HCT116 (cell line): Measurements from ENCODE around the gene KIF26B. TPM values are rescaled to one million over a fixed set of nuclear protein-coding genes. Genes with fewer than 3 reads are reported as not detected.

ENCODE experiments used
- ATAC-seq: fragments of 200-7000 bp; cut with Tn5 transposase; 2 replicates; pipeline ENCODE4 v1.9.1; 2020; ENCODE audit warnings: mild to moderate bottlenecking, moderate library complexity
- BruUV-seq: library from RNA; stranded (reverse); fragments of 400-500 nt; replicated peaks from 2 replicates; lab custom pipeline; 2021; lab: Mats Ljungman, UMichigan
- CTCF ChIA-PET: fragments of 300-600 bp; sonication (Branson Sonifier 250); formaldehyde crosslinking; loops from one replicate; lab custom pipeline; 2021; ENCODE audit warnings: antibody characterized with exemption; lab: Charles Lee
- POLR2A ChIA-PET: fragments of 300-600, 350-600 bp; sonication (Branson Sonifier 250); formaldehyde crosslinking; loops from one replicate; lab custom pipeline; 2021; ENCODE audit warnings: antibody characterized with exemption; lab: Charles Lee
- RAD21 ChIA-PET, 2 experiments: fragments of 300-600 bp; sonication (Branson Sonifier 250); formaldehyde crosslinking; loops; one replicate each; lab custom pipeline; 2023; ENCODE audit warnings: low total read pairs in 2 of 2; ENCODE audit not compliant: uncharacterized antibody in 2 of 2, unreplicated experiment in 2 of 2, low non-redundant PET in 1 of 2; lab: Charles Lee
- DNase-seq: peaks from one replicate; pipeline ENCODE4 v3.0.0-alpha.2; 2010; ENCODE audit warnings: low read depth, low spot score
- H2AFZ ChIP-seq: fragments of 200-600 bp; shearing (Covaris generic), sonication (generic); 2 replicates; pipeline ENCODE4 v1.6.1; 2017; ENCODE audit warnings: low read depth, mixed run types, mixed read lengths, antibody characterized with exemption, low read length; ENCODE audit not compliant: poor library complexity, severe bottlenecking
- H3K27ac ChIP-seq: 2 replicates; pipeline ENCODE4 v1.5.1; 2012; ENCODE audit warnings: low read depth, low read length
- H3K27me3 ChIP-seq: fragments of 200-600 bp; sonication (generic); 2 replicates; pipeline ENCODE4 v1.6.1; 2016; ENCODE audit warnings: mixed run types, low read length, mixed read lengths; ENCODE audit not compliant: insufficient read depth
- H3K36me3 ChIP-seq, 2 experiments: fragments of 200-500 bp in 1 of 2; fragments of 200-600 bp in 1 of 2; sonication (Bioruptor generic) in 1 of 2; sonication (generic) in 1 of 2; 2 replicates each; pipeline versions ENCODE4 v1.5.1 to v1.6.1; 2014 to 2016; ENCODE audit warnings: low read length in 2 of 2, inconsistent platforms in 1 of 2, mixed read lengths in 1 of 2, mixed run types in 1 of 2; ENCODE audit not compliant: insufficient read depth in 2 of 2, control insufficient read depth in 1 of 2
- H3K4me1 ChIP-seq, 2 experiments: fragments of 200-600 bp in 1 of 2; sonication (generic) in 1 of 2; 2 replicates each; pipeline versions ENCODE4 v1.5.1 to v1.6.1; 2012 to 2017; ENCODE audit warnings: low read length in 2 of 2, inconsistent platforms in 1 of 2, mild to moderate bottlenecking in 1 of 2, mixed read lengths in 1 of 2, mixed run types in 1 of 2, moderate library complexity in 1 of 2; ENCODE audit not compliant: insufficient read depth in 2 of 2, control insufficient read depth in 1 of 2
- H3K4me2 ChIP-seq: fragments of 200-600 bp; sonication (generic); 2 replicates; pipeline ENCODE4 v1.6.1; 2017; ENCODE audit warnings: mixed run types, low read length, mixed read lengths
- H3K4me3 ChIP-seq, 2 experiments: fragments of 200-600 bp in 1 of 2; sonication (generic) in 1 of 2; replicated peaks in 1 of 2; 2 replicates each; pipeline ENCODE4 v1.5.1; 2011 to 2016; ENCODE audit warnings: low read length in 2 of 2, control low read depth in 1 of 2, low read depth in 1 of 2, mild to moderate bottlenecking in 1 of 2, mixed read lengths in 1 of 2, mixed run types in 1 of 2
- H3K79me2 ChIP-seq: fragments of 200-600 bp; sonication (generic); 2 replicates; pipeline ENCODE4 v1.6.1; 2017; ENCODE audit warnings: mild to moderate bottlenecking, mixed run types, low read length, moderate library complexity, mixed read lengths; ENCODE audit not compliant: insufficient read depth
- H3K9ac ChIP-seq: fragments of 200-600 bp; sonication (generic); 2 replicates; pipeline ENCODE4 v1.6.1; 2016; ENCODE audit warnings: low read length, mixed read lengths
- H3K9me2 ChIP-seq: fragments of 200-600 bp; sonication (generic), shearing (Covaris generic); 2 replicates; pipeline ENCODE4 v1.6.1; 2017; ENCODE audit warnings: mixed run types, mild to moderate bottlenecking, moderate library complexity; ENCODE audit not compliant: insufficient read depth
- H3K9me3 ChIP-seq, 2 experiments: fragments of 200-500 bp in 1 of 2; fragments of 200-600 bp in 1 of 2; sonication (Bioruptor generic) in 1 of 2; sonication (generic) in 1 of 2; 2 replicates each; pipeline ENCODE4 v1.6.1; 2014 to 2017; ENCODE audit warnings: low read length in 2 of 2, mixed read lengths in 2 of 2, inconsistent platforms in 1 of 2, low read depth in 1 of 2, mild to moderate bottlenecking in 1 of 2, mixed run types in 1 of 2, moderate library complexity in 1 of 2; ENCODE audit not compliant: control insufficient read depth in 1 of 2, insufficient read depth in 1 of 2
- H4K20me1 ChIP-seq: fragments of 200-600 bp; sonication (generic), shearing (Covaris generic); 2 replicates; pipeline ENCODE4 v1.6.1; 2017; ENCODE audit warnings: mixed run types, mild to moderate bottlenecking, moderate library complexity; ENCODE audit not compliant: insufficient read depth
- CEBPB ChIP-seq: IDR thresholded peaks from 2 replicates; pipeline ENCODE4 v1.6.1; 2012; ENCODE audit warnings: low read depth
- EGR1 ChIP-seq: IDR thresholded peaks from 2 replicates; pipeline ENCODE4 v1.6.1; 2012; ENCODE audit warnings: low read depth
- EZH2 ChIP-seq: fragments of 200-600 bp; sonication (generic); IDR thresholded peaks from 2 replicates; pipeline ENCODE4 v1.6.1; 2017; ENCODE audit warnings: antibody characterized with exemption, mixed run types
- EZH2phosphoT487 ChIP-seq: fragments of 200-600 bp; IDR thresholded peaks from 2 replicates; pipeline ENCODE4 v1.6.1; 2018; ENCODE audit warnings: antibody characterized with exemption, borderline replicate concordance
- FOSL1 ChIP-seq: IDR thresholded peaks from 2 replicates; pipeline ENCODE4 v1.6.1; 2012; ENCODE audit warnings: low read depth
- POLR2A ChIP-seq: IDR thresholded peaks from 2 replicates; pipeline ENCODE4 v1.7.0; 2011; ENCODE audit warnings: borderline replicate concordance; ENCODE audit not compliant: insufficient read depth, insufficient read length; ENCODE audit errors: extremely low read depth
- POLR2AphosphoS5 ChIP-seq: IDR thresholded peaks from 2 replicates; pipeline ENCODE4 v1.6.1; 2011; ENCODE audit warnings: mild to moderate bottlenecking, low read depth, low read length, moderate library complexity
- SIN3A ChIP-seq: IDR thresholded peaks from 2 replicates; pipeline ENCODE4 v1.6.1; 2012; ENCODE audit warnings: low read depth
- SP1 ChIP-seq: IDR thresholded peaks from 2 replicates; pipeline ENCODE4 v1.6.1; 2012; ENCODE audit warnings: low read depth
- SRF ChIP-seq: IDR thresholded peaks from 2 replicates; pipeline ENCODE4 v1.6.1; 2012; ENCODE audit warnings: low read depth
- YY1 ChIP-seq: IDR thresholded peaks from 2 replicates; pipeline ENCODE4 v1.6.1; 2011; ENCODE audit warnings: low read length, low read depth, moderate library complexity, mild to moderate bottlenecking; ENCODE audit not compliant: insufficient replicate concordance; ENCODE audit errors: extremely low read depth
- ZFX ChIP-seq: fragments of 450-650 bp; IDR thresholded peaks from 2 replicates; pipeline ENCODE4 v1.6.1; 2017
- ZNF274 ChIP-seq: fragments of 200-500 bp; sonication (Bioruptor generic); IDR thresholded peaks from 2 replicates; pipeline ENCODE4 v1.6.1; 2014; ENCODE audit warnings: mild to moderate bottlenecking, low read depth, low read length, inconsistent platforms
- intact Hi-C: fragments of 100-400 bp; cut with micrococcal nuclease; formaldehyde crosslinking; loops from 2 replicates; pipeline ENCODE4 v1.10.0; 2022
- total RNA-seq: library from RNA; stranded (reverse); gene quantifications from one replicate; pipeline ENCODE4 v1.2.1, GENCODE V29; 2021; ENCODE audit not compliant: unreplicated experiment
- TF ChIP-seq, protein P1 (sequence below), 3 experiments: fragments of 200-600 bp in 1 of 3; sonication (generic) in 1 of 3; IDR thresholded peaks in 2 of 3; conservative IDR thresholded peaks in 1 of 3; 2 replicates each; pipeline ENCODE4 v1.5.1; 2012 to 2017; ENCODE audit warnings: low read depth in 2 of 3, low read length in 2 of 3, antibody characterized with exemption in 1 of 3, borderline replicate concordance in 1 of 3, control low read depth in 1 of 3, mild to moderate bottlenecking in 1 of 3, mixed read lengths in 1 of 3, mixed run types in 1 of 3, moderate library complexity in 1 of 3; ENCODE audit not compliant: insufficient read depth in 1 of 3
- TF ChIP-seq, protein P2 (sequence below): IDR thresholded peaks from 2 replicates; pipeline ENCODE4 v1.6.1; 2012
- TF ChIP-seq, protein P3 (sequence below): IDR thresholded peaks from 2 replicates; pipeline ENCODE4 v1.6.1; 2012; ENCODE audit warnings: low read depth
- TF ChIP-seq, protein P4 (sequence below): IDR thresholded peaks from 2 replicates; pipeline ENCODE4 v1.6.1; 2011; ENCODE audit warnings: mild to moderate bottlenecking, low read length, moderate library complexity; ENCODE audit not compliant: insufficient replicate concordance; ENCODE audit errors: extremely low read depth
- TF ChIP-seq, protein P5 (sequence below): IDR thresholded peaks from 2 replicates; pipeline ENCODE4 v1.6.1; 2012

Gene KIF26B
- total RNA-seq, 1 experiment from 2014 or later, result 0.49 TPM

DNA sequence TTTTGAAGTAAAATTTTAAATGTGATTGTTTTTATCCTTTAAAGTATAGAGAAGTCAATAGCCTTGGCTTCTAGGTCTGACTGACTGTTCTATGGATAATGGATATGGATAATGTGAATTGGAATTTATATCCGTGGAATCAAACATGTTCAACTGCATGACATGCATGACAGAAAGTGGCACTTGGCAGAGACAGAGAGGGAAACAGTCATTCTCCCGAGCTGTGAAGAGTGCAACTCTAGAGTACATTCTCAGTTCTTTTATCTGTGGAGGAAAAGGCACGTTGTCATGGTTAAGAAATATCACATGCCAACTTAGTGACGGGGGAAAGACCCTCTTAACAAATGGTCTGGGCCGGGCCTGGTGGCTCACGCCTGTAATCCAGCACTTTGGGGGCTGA is 67.0 kb downstream of the KIF26B start:
- RAD21 ChIA-PET, result no interaction called here
- DNase-seq, result no peak

More for the DNA sequence above, 67.0 kb downstream of the KIF26B start:
- Histone ChIP-seq H3K4me2 (no peak overlapping the region), H3K79me2 (no peaks in the 10 kb centered on the region), H3K9ac (no peak overlapping the region), H2AFZ (no peak overlapping the region), H3K27me3 (0 out of 2 replicates have a peak, but pooled peaks cover under 1% of the 10 kb centered on the region), H3K27ac (no peak overlapping the region), H3K9me3 (no peaks in the 10 kb centered on the region), H3K9me2 (no peaks in the 10 kb centered on the region), H4K20me1 (no peaks in the 10 kb centered on the region), H3K36me3 (no peaks in the 10 kb centered on the region), H3K4me1 (no peaks in the 10 kb centered on the region), H3K4me3 (no peak overlapping the region)
- TF ChIP-seq EZH2 (no peak), SRF (no peak), FOSL1 (no peak), ZFX (no peak), EZH2phosphoT487 (no peak), EGR1 (no peak), ZNF274 (no peak), POLR2AphosphoS5 (no peak), CEBPB (no peak), SP1 (no peak), SIN3A (no peak), POLR2A (no peak), YY1 (no peak)
- TF ChIP-seq, protein P1, sequence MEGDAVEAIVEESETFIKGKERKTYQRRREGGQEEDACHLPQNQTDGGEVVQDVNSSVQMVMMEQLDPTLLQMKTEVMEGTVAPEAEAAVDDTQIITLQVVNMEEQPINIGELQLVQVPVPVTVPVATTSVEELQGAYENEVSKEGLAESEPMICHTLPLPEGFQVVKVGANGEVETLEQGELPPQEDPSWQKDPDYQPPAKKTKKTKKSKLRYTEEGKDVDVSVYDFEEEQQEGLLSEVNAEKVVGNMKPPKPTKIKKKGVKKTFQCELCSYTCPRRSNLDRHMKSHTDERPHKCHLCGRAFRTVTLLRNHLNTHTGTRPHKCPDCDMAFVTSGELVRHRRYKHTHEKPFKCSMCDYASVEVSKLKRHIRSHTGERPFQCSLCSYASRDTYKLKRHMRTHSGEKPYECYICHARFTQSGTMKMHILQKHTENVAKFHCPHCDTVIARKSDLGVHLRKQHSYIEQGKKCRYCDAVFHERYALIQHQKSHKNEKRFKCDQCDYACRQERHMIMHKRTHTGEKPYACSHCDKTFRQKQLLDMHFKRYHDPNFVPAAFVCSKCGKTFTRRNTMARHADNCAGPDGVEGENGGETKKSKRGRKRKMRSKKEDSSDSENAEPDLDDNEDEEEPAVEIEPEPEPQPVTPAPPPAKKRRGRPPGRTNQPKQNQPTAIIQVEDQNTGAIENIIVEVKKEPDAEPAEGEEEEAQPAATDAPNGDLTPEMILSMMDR (IDR thresholded peaks at IDR 0.05 in 2 of 3, conservative IDR thresholded peaks at IDR 0.05 in 1 of 3; ENCODE audit: borderline replicate concordance in 1 of 3, insufficient read depth in 1 of 3, low read depth in 2 of 3, low read length in 2 of 3), result no peak
- TF ChIP-seq, protein P2, sequence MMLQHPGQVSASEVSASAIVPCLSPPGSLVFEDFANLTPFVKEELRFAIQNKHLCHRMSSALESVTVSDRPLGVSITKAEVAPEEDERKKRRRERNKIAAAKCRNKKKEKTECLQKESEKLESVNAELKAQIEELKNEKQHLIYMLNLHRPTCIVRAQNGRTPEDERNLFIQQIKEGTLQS, result no peak
- TF ChIP-seq, protein P3, sequence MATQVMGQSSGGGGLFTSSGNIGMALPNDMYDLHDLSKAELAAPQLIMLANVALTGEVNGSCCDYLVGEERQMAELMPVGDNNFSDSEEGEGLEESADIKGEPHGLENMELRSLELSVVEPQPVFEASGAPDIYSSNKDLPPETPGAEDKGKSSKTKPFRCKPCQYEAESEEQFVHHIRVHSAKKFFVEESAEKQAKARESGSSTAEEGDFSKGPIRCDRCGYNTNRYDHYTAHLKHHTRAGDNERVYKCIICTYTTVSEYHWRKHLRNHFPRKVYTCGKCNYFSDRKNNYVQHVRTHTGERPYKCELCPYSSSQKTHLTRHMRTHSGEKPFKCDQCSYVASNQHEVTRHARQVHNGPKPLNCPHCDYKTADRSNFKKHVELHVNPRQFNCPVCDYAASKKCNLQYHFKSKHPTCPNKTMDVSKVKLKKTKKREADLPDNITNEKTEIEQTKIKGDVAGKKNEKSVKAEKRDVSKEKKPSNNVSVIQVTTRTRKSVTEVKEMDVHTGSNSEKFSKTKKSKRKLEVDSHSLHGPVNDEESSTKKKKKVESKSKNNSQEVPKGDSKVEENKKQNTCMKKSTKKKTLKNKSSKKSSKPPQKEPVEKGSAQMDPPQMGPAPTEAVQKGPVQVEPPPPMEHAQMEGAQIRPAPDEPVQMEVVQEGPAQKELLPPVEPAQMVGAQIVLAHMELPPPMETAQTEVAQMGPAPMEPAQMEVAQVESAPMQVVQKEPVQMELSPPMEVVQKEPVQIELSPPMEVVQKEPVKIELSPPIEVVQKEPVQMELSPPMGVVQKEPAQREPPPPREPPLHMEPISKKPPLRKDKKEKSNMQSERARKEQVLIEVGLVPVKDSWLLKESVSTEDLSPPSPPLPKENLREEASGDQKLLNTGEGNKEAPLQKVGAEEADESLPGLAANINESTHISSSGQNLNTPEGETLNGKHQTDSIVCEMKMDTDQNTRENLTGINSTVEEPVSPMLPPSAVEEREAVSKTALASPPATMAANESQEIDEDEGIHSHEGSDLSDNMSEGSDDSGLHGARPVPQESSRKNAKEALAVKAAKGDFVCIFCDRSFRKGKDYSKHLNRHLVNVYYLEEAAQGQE, result no peak
- TF ChIP-seq, protein P4, sequence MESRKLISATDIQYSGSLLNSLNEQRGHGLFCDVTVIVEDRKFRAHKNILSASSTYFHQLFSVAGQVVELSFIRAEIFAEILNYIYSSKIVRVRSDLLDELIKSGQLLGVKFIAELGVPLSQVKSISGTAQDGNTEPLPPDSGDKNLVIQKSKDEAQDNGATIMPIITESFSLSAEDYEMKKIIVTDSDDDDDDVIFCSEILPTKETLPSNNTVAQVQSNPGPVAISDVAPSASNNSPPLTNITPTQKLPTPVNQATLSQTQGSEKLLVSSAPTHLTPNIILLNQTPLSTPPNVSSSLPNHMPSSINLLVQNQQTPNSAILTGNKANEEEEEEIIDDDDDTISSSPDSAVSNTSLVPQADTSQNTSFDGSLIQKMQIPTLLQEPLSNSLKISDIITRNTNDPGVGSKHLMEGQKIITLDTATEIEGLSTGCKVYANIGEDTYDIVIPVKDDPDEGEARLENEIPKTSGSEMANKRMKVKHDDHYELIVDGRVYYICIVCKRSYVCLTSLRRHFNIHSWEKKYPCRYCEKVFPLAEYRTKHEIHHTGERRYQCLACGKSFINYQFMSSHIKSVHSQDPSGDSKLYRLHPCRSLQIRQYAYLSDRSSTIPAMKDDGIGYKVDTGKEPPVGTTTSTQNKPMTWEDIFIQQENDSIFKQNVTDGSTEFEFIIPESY, result no peak
- TF ChIP-seq, protein P5, sequence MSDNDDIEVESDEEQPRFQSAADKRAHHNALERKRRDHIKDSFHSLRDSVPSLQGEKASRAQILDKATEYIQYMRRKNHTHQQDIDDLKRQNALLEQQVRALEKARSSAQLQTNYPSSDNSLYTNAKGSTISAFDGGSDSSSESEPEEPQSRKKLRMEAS, result no peak
- POLR2A ChIA-PET, result no interaction called here
- ATAC-seq, result no peak
- BruUV-seq, result no TSS peak
- intact Hi-C loops, result no loop called here
- CTCF ChIA-PET, result no interaction called here
